Liver (tissue), 3 donors: ENCODE data around the gene MYO10.

Experiments used
- ATF3 ChIP-seq: IDR thresholded peaks from 2 replicates; pipeline ENCODE4 v1.6.1; 2016; ENCODE audit warnings: antibody characterized with exemption
- CTCF ChIP-seq: fragments of 150-350 bp; IDR thresholded peaks from 2 replicates; pipeline ENCODE4 v1.5.1; 2017; ENCODE audit warnings: improper control_type of control experiment, low read depth, low read length; ENCODE audit not compliant: missing input control
- EGR1 ChIP-seq, 2 donors: IDR thresholded peaks; 2 replicates each; pipeline ENCODE4 v1.6.1; 2016 to 2018; ENCODE audit warnings: antibody characterized with exemption in 2 of 2, low read depth in 2 of 2
- GABPA ChIP-seq, 2 donors: IDR thresholded peaks in 1 of 2; conservative IDR thresholded peaks in 1 of 2; 2 replicates each; pipeline ENCODE4 v1.6.1; 2016; ENCODE audit warnings: antibody characterized with exemption in 2 of 2, mild to moderate bottlenecking in 1 of 2, moderate library complexity in 1 of 2
- MAX ChIP-seq: IDR thresholded peaks from 2 replicates; pipeline ENCODE4 v1.6.1; 2016; ENCODE audit warnings: antibody characterized with exemption
- RAD21 ChIP-seq, 2 donors: IDR thresholded peaks; 2 replicates each; pipeline ENCODE4 v1.6.1; 2016; ENCODE audit warnings: antibody characterized with exemption in 2 of 2, mild to moderate bottlenecking in 2 of 2
- REST ChIP-seq: IDR thresholded peaks from 2 replicates; pipeline ENCODE4 v1.6.1; 2016; ENCODE audit warnings: antibody characterized with exemption, mild to moderate bottlenecking
- TAF1 ChIP-seq: conservative IDR thresholded peaks from 2 replicates; pipeline ENCODE4 v1.6.1; 2016; ENCODE audit warnings: antibody characterized with exemption, mild to moderate bottlenecking
- YY1 ChIP-seq: IDR thresholded peaks from 2 replicates; pipeline ENCODE4 v1.6.1; 2016; ENCODE audit warnings: antibody characterized with exemption, mild to moderate bottlenecking
- donor health status: healthy.
- donor health status: healthy.

DNA sequence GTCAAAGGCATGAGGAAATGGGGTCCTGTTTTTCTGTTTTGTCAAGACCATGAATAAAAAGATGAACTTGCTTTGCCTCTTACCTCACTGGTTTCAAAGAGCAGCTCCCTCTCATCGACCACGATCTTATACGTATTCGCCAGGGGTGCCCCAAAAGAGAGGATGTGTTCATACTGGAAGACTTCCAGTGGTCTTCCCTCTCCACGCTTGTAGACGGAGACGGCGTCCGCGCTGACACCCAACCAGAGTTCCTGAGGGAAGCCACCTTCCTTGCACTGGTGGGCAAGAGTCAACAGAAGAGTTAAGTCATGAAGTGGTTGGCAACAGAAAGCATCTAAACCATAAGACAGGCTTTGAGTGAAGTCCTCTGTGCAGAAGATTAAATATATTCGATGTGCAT, 267.9 kb downstream of the MYO10 start:
- no peak for TF ChIP-seq ATF3
- TF ChIP-seq CTCF, result no peak
- TF ChIP-seq MAX, result no peak
- TF ChIP-seq GABPA (IDR thresholded peaks at IDR 0.05 in 1 of 2, conservative IDR thresholded peaks at IDR 0.05 in 1 of 2), result no peak
- no peak for TF ChIP-seq RAD21 (IDR thresholded peaks at IDR 0.05)
- no peak for TF ChIP-seq TAF1
- no peak for TF ChIP-seq YY1
- no peak for TF ChIP-seq REST
- no peak for TF ChIP-seq EGR1 (IDR thresholded peaks at IDR 0.05; ENCODE audit: low read depth in 2 of 2)
